Left kidney (tissue), 2 donors: ENCODE results near the gene VCP. TPM values are rescaled to one million over a fixed set of nuclear protein-coding genes. Genes with fewer than 3 reads are reported as not detected.
A peak's percentile ranks its signal among the peaks of the same experiment; 100 is the strongest.

ENCODE experiments used
- DNase-seq: peaks from one replicate; pipeline ENCODE4 v3.0.0-alpha.2; 2013
- polyA plus RNA-seq: library from polyadenylated mRNA; unstranded; fragments of 120-200 nt; gene quantifications from one replicate; pipeline ENCODE4 v1.2.1, GENCODE V29; 2013; ENCODE audit not compliant: insufficient read length

VCP gene
- polyA plus RNA-seq, 1 donor, result 250 TPM

GRCh38 chr9:35105126-35105525, 32.7 kb upstream of the VCP start:
- no peak for DNase-seq

- DNase-seq, result no peak
Measured at GRCh38 chr9:35104586-35104985, 32.2 kb upstream of the VCP start.

- no peak for DNase-seq
Measured at GRCh38 chr9:35103660-35104191, 31.3 kb upstream of the VCP start.

- peak; percentile 94 for DNase-seq
Measured at GRCh38 chr9:35102769-35103659, 30.6 kb upstream of the VCP start, which contains the start of gene STOML2. Gene STOML2, minus strand, starts transcription at chr9:35103131. Its CDS starts 37 bp downstream, at chr9:35103094.

- DNase-seq, result no peak
Measured at GRCh38 chr9:35102465-35102768, 30.0 kb upstream of the VCP start.

- DNase-seq, result no peak
Measured at GRCh38 chr9:35097573-35097972, 25.1 kb upstream of the VCP start.

GRCh38 chr9:35096035-35096849, 23.8 kb upstream of the VCP start, which contains the start of gene PIGO:
Gene PIGO, minus strand, starts transcription at chr9:35096591. Its CDS starts 1,026 bp downstream, at chr9:35095565.
- peak; percentile 78 for DNase-seq

- DNase-seq, result no peak
Measured at GRCh38 chr9:35091536-35091935, 19.1 kb upstream of the VCP start.

- no peak for DNase-seq
Measured at GRCh38 chr9:35089434-35089833, 17.0 kb upstream of the VCP start.

- DNase-seq, result no peak
Measured at GRCh38 chr9:35085078-35085477, 12.7 kb upstream of the VCP start.

- peak; percentile 90 for DNase-seq
Measured at GRCh38 chr9:35079426-35080341, 7.3 kb upstream of the VCP start, which contains the start of gene FANCG. Gene FANCG, minus strand, starts transcription at chr9:35079942. Its CDS starts 418 bp downstream, at chr9:35079524.

GRCh38 chr9:35079041-35079425, 6.6 kb upstream of the VCP start:
- no peak for DNase-seq

GRCh38 chr9:35078066-35078465, 5.6 kb upstream of the VCP start:
- no peak for DNase-seq

- DNase-seq, result no peak
Measured at GRCh38 chr9:35076848-35077247, 4.4 kb upstream of the VCP start.

GRCh38 chr9:35075358-35075757, 2.9 kb upstream of the VCP start:
- no peak for DNase-seq

- DNase-seq, result no peak
Measured at GRCh38 chr9:35074791-35075190, 2.4 kb upstream of the VCP start.

- DNase-seq, result no peak
Measured at GRCh38 chr9:35074141-35074540, 1.7 kb upstream of the VCP start.

- DNase-seq, result no peak
Measured at GRCh38 chr9:35073279-35073612, 821 bp upstream of the VCP start.

- peak; percentile 69 for DNase-seq
Measured at GRCh38 chr9:35071814-35072460, 488 bp downstream of the VCP start.

GRCh38 chr9:35070823-35071813, 1.3 kb downstream of the VCP start:
- DNase-seq, result peak; percentile 22
